Measurements from ENCODE around the gene COA8.

DNA sequence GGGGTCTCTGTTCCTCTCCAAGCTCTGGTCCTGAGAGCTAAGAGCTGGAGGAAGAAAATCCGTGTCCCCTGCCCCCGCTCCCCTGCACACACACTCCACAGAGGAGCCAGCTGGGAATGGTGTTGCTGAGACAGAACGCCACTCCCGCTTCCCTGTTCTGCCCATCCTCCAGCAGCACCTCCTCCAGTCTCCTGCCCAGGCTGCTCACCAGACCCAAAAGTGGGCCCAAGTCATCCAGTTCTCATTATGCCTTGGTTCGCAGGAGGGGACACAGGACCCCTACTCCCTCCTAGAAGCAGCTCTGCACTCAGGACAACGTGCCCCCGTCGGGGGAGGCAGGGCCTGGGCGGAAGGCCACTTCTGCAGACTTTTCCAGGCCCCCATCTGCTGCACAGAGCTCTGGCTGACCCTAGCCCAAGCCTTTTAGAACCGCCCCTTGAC, 34.6 kb upstream of the COA8 start:
- TF ChIP-seq, protein P1, sequence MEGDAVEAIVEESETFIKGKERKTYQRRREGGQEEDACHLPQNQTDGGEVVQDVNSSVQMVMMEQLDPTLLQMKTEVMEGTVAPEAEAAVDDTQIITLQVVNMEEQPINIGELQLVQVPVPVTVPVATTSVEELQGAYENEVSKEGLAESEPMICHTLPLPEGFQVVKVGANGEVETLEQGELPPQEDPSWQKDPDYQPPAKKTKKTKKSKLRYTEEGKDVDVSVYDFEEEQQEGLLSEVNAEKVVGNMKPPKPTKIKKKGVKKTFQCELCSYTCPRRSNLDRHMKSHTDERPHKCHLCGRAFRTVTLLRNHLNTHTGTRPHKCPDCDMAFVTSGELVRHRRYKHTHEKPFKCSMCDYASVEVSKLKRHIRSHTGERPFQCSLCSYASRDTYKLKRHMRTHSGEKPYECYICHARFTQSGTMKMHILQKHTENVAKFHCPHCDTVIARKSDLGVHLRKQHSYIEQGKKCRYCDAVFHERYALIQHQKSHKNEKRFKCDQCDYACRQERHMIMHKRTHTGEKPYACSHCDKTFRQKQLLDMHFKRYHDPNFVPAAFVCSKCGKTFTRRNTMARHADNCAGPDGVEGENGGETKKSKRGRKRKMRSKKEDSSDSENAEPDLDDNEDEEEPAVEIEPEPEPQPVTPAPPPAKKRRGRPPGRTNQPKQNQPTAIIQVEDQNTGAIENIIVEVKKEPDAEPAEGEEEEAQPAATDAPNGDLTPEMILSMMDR (conservative IDR thresholded peaks at IDR 0.05 in 1 of 2, IDR thresholded peaks at IDR 0.05 in 1 of 2; ENCODE audit: low read depth in 1 of 2, low read length in 2 of 2), result no peak
- TF ChIP-seq EZH2 (IDR thresholded peaks at IDR 0.05; ENCODE audit: low read length, missing control alignments), result no peak

All from fibroblast of lung (primary cell).